Midbrain (tissue), 1 donor: ENCODE measurements around the gene ENHO.

ENCODE experiments used
- DNase-seq: peaks from one replicate; lab custom pipeline; 2025; lab: John Stamatoyannopoulos, UW

ENHO gene

GRCh38 chr9:34522971-34523797 lies at the start of gene ENHO:
Gene ENHO (minus strand): TSS chr9:34522990. CDS start chr9:34521695, 1,295 bp downstream.
- peak; percentile 92 for DNase-seq

GRCh38 chr9:34572092-34572491 lies 49.3 kb upstream of the ENHO start:
- DNase-seq, result no peak

- DNase-seq, result no peak
Observed at GRCh38 chr9:34571481-34571810, 48.7 kb upstream of the ENHO start.

- DNase-seq, result no peak
Observed at GRCh38 chr9:34570809-34571480, 48.2 kb upstream of the ENHO start.

- no peak for DNase-seq
Observed at GRCh38 chr9:34570376-34570775, 47.6 kb upstream of the ENHO start.

GRCh38 chr9:34568774-34569173 lies 46.0 kb upstream of the ENHO start:
- DNase-seq, result no peak

GRCh38 chr9:34568133-34568532 lies 45.3 kb upstream of the ENHO start:
- DNase-seq, result no peak

GRCh38 chr9:34566972-34567371 lies 44.2 kb upstream of the ENHO start:
- DNase-seq, result no peak

- DNase-seq, result no peak
Observed at GRCh38 chr9:34566322-34566721, 43.5 kb upstream of the ENHO start.

- no peak for DNase-seq
Observed at GRCh38 chr9:34565856-34566255, 43.1 kb upstream of the ENHO start.

GRCh38 chr9:34564617-34565016 lies 41.8 kb upstream of the ENHO start:
- DNase-seq, result no peak

- DNase-seq, result no peak
Observed at GRCh38 chr9:34563262-34563661, 40.5 kb upstream of the ENHO start.

GRCh38 chr9:34562135-34562745 lies 39.5 kb upstream of the ENHO start:
- DNase-seq, result no peak

GRCh38 chr9:34560599-34561214 lies 37.9 kb upstream of the ENHO start:
- DNase-seq, result no peak

GRCh38 chr9:34559624-34560455 lies 37.0 kb upstream of the ENHO start:
- DNase-seq, result no peak

- DNase-seq, result no peak
Observed at GRCh38 chr9:34558919-34559623, 36.3 kb upstream of the ENHO start.

GRCh38 chr9:34558364-34558763 lies 35.6 kb upstream of the ENHO start:
- no peak for DNase-seq

- DNase-seq, result no peak
Observed at GRCh38 chr9:34557426-34558321, 34.9 kb upstream of the ENHO start.

GRCh38 chr9:34556949-34557348 lies 34.2 kb upstream of the ENHO start:
- DNase-seq, result no peak

- no peak for DNase-seq
Observed at GRCh38 chr9:34555936-34556525, 33.2 kb upstream of the ENHO start.
